HG02759 (cell line): ENCODE data around the gene PLOD1.
A peak's percentile ranks its signal among the peaks of the same experiment; 100 is the strongest.

Experiments
- ATAC-seq: cut with Tn5 transposase; IDR thresholded peaks from one replicate; pipeline ENCODE4 v1.9.1; 2021; ENCODE audit warnings: mild to moderate bottlenecking, moderate library complexity; ENCODE audit not compliant: unreplicated experiment

The PLOD1 gene

GRCh38 chr1:11977625-11978024, 43.1 kb downstream of the PLOD1 start:
- ATAC-seq: no peak

GRCh38 chr1:11978301-11978700, 43.8 kb downstream of the PLOD1 start:
- ATAC-seq: no peak

DNA sequence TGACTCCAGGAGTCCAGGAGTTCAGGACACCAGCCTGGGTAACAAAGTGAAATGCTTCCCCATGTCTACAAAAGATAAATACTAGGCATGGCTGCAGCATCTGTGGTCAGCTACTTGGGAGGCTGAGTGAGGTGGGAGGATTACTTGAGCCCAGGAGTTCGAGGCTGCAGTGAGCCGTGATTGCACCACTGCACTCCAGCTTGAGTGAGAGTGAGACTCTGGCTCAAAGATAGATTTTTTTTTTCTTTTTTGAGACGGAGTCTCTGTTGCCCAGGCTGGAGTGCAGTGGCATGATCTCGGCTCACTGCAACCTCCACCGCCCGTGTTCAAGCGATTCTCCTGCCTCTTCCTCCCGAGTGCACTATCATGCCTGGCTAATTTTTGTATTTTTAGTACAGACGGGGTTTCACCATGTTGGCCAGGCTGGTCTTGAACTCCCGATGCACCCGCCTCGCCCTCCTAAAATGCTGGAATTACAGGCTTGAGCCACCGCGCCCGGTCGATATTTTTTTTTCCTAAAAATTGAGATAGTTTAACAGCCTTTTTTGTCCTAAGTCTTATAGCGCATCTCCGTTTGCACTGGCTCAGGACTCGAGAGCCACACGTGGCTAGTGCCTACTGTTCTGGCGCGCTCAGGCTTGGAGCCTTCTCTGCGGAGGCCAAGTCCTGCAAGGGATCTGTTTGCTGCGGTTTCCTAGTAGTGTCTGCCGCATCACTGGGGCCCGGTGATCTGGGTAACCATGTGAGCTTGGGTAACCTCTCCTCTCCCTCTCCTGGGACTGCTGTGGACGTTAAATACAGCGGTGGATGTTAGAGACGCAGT, 44.7 kb downstream of the PLOD1 start:
- no peak for ATAC-seq

GRCh38 chr1:11979851-11980675, 45.5 kb downstream of the PLOD1 start, which contains the start of gene MFN2:
Gene MFN2 (plus strand): TSS chr1:11980444. CDS start chr1:11989169, 8,725 bp downstream.
- ATAC-seq: peak; percentile 90

DNA sequence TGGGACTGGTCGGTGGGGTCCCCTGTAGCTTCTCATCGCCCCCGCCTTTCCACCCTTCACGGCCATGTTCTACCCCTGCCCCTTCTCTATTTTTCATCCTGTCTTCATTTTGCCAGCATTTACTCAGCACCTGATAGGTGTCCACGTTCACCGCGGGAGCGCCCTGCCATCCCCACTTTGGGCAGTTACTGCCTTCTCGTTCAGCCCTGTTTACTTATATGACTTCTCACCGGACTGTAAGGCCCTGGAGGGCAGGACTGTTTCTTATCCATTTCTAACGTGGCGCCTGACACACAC, 46.1 kb downstream of the PLOD1 start:
- ATAC-seq: no peak

- no peak for ATAC-seq
These were observed 47.0 kb downstream of the PLOD1 start for GRCh38 chr1:11981378-11982009.

DNA sequence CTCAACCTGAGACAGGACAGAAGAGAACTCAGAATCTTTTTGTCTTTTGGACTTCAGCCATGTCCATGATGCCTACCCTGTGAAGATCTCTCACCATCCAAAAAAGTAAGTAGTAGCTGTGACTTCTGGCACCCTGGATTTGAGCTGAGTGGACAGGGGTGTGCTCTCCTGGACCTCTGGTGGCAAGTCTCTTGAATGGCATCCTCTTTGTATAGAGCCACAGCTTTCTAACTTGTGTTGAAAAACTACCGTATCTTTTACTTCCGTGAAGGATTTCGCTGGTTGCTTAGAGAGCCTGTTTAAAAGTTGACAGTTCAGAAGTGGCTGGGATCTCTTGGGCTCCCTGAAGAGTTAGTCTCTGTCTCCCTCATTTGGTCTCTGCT, 47.5 kb downstream of the PLOD1 start:
- ATAC-seq: no peak

DNA sequence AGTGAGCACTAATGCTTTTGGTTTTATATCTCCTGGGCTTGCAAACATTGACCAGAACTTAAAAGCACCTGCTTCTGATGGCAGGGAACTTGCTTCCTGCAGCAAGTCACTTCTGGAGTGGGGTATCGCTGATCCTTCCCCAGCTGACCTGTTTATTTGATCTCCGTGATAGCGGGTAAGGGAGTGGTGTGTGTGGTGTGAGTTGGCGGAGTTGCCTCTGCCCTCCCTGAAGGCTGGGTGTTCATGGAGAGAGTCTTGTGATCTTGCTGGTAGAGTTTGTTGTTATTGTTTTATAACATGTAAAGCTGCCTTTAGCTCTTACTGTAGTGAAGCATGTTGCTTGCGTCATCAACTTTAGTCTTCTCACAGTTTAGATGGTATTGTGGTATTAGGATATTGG, 49.6 kb downstream of the PLOD1 start:
- no peak for ATAC-seq

DNA sequence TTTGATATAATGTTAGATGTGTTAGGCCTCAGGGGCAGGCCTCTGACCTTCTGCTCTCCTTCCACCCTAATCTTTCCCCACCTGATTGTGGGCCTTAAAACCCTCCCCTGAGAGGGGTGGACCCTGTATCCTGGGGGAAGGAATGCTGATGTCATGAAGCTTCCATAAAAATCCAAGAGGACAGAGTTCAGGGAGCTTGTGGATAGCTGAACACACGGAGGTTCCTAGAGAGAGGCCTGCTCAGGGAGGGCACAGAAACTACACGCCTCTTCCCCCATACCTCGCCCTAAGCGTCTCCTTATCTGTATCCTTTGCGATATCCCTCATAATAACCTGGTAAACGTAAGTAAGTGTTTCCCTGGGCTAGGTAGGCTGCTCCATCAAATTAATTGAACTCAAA, 50.1 kb downstream of the PLOD1 start:
- no peak for ATAC-seq

DNA sequence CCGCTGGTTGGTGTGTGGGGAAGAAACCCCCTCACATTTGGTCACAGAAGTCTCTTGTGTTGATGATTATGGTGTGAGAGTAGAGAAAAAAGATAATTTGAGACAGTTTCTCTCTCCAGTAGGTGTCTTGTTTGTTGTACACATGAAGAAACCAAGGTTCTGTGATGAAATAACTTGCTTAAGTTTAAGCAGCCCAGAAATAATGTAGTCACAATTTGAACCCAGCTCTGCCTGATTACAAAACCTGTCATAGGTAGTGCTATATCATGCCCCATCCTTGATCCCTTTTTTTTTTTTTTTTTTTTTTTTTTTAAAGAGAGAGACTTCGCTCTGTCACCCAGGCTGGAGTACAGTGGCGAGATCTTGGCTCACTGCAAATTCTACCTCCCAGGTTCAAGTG, 50.7 kb downstream of the PLOD1 start:
- no peak for ATAC-seq

DNA sequence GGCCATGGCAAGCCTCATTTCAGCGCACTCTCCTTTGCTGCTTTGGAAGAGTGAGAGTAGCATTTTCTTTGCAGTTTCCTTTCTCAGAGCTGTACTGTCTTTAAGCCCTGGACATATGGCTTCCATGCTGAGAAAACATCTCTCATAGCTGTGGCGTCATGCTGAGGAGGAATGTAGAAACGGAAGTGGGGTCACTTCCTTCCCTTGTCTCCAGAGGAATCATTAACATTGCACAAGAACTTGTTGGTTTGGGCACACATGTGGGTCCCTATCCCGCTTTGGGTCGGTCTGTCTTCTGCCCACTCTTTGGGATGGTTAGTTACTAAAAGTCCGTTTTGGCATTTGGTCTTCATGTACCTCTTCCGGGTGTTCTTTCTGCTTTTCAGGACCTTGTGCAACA, 51.3 kb downstream of the PLOD1 start:
- ATAC-seq: no peak

- ATAC-seq: no peak
These were observed 55.2 kb downstream of the PLOD1 start for GRCh38 chr1:11989669-11990068.

DNA sequence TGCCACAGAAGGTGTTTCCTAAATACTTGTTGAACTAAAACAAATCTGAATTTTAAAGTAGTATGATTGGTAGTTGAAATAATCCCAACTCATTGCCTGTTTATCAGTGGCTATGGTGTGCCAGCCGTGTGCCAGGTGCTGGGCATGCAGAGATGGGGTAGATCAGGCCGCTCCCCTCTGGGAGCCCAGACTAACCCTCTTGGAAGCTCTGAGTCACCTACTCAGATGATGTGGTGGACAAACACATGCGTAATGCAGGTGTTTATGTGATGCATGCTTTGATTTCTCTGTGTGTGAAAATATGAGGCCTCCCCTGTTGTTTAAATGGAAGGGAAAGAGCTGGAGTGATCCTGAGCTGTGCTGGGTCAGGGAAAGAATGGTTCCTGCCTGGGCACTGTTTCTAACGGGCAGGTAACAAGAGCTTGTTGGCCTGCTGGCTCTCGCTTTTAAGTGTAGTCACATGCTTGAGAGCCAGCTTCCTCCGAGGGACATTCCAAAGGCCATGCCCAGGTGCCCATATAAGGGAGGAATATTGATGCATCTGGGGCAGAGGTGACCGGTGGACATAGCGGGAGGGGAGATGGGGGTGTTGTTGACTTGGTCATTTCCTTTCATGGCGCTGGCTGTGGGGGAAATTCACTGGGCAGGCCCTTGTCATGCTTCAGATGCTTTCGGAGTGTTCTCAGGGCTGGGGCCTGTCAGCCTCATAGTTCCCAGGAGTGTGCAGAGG, 56.0 kb downstream of the PLOD1 start:
- ATAC-seq: no peak

- no peak for ATAC-seq
These were observed 57.6 kb downstream of the PLOD1 start for GRCh38 chr1:11991969-11992676.

DNA sequence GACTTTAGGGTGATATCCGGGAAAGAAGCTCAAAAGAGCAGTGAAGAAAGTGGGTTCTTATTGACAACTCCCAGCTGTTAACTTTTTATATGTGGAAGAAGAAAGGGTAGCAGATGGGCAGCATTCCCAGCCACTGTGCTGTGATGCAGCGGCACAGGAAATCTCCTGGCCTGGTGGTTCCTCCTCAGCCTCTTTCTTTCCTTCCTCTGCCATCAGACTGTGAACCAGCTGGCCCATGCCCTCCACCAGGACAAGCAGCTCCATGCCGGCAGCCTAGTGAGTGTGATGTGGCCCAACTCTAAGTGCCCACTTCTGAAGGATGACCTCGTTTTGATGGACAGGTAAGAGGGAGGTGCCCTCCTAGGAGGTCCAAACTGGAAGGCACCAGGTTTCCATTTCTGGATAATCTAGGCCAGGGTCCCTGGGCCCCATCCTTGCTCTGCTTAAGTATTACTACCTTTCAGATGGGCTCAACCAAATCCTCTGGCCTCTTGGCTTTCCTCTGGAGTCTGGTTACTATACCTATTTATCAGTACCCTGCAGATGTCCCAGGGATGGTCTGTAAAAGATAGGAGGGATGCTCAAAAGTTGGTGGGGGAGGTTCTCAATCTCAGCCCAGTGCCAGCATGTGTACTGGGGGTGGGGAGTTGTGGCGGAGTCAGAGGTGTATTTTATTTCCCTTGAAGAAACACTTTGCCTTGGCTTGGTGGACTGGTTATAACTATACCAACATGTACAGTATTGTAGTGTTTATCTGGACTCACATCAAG, 62.7 kb downstream of the PLOD1 start:
- no peak for ATAC-seq

DNA sequence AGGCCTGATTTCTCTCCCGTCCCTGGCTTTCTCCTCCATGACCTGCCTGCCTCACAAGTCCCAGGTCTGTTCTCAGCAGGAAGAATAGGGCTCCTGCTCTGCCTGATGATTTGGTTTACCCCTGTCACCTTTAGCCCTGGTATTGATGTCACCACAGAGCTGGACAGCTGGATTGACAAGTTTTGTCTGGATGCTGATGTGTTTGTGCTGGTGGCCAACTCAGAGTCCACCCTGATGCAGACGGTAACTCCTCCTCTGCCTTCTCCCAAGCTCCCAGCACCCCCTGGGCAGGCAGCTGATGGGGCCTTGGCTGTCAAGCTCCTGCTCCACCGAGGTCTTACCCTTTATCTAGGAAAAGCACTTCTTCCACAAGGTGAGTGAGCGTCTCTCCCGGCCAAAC, 64.1 kb downstream of the PLOD1 start:
- ATAC-seq: no peak

DNA sequence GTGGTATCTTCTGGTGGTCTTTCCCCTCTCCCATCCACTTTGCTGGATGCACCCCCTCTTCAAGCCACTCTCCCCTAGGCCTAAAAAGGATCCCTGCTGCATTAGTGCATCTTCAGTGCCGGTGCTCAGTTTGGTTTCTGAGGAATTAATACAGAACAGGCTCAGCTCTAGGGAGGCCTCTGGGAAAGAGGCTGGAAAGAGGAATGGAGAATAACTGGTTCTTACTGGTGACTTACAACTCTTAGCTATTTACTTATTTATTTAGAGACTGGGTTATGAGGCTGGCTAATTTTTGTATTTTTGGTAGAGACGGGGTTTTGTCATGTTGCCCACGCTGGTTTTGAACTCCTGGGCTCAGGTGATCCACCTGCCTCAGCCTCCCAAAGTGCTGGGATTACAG, 64.7 kb downstream of the PLOD1 start:
- ATAC-seq: no peak

DNA sequence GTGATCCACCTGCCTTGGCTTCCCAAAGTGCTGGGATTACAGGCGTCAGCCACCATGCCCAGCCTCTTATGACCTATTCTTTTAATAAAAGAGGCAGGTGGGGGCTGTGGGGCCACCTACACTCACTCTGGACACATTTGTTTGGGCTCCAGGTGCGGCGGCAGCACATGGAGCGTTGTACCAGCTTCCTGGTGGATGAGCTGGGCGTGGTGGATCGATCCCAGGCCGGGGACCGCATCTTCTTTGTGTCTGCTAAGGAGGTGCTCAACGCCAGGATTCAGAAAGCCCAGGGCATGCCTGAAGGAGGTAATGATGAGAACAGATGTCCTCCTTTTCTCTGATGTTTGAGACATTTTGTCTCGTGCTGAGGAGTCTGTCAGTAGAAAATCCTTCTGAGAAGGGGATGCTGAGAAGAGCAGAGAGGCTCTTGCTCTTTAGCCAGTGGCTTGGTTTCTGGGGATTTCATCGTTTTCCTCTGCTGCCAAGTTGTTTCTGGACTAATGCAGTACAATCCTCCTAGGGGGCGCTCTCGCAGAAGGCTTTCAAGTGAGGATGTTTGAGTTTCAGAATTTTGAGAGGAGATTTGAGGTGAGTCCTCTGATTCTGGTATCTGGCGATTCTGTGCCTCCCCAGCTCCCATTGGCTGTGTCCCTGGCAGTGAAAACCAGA, 66.9 kb downstream of the PLOD1 start:
- no peak for ATAC-seq

GRCh38 chr1:12001996-12002493, 67.5 kb downstream of the PLOD1 start:
- ATAC-seq: no peak
